Putamen (tissue), 1 donor: Measurements from ENCODE around the gene LEFTY2.
"Not testable (repeated sequence)": the region's sequence is repeated elsewhere in the genome, so short reads cannot be mapped to it uniquely, and the experiment has no call there.

ENCODE experiments used
- DNase-seq: peaks from one replicate; pipeline ENCODE4 v3.0.0-alpha.2; 2016; ENCODE audit warnings: low spot score

The LEFTY2 gene

DNA sequence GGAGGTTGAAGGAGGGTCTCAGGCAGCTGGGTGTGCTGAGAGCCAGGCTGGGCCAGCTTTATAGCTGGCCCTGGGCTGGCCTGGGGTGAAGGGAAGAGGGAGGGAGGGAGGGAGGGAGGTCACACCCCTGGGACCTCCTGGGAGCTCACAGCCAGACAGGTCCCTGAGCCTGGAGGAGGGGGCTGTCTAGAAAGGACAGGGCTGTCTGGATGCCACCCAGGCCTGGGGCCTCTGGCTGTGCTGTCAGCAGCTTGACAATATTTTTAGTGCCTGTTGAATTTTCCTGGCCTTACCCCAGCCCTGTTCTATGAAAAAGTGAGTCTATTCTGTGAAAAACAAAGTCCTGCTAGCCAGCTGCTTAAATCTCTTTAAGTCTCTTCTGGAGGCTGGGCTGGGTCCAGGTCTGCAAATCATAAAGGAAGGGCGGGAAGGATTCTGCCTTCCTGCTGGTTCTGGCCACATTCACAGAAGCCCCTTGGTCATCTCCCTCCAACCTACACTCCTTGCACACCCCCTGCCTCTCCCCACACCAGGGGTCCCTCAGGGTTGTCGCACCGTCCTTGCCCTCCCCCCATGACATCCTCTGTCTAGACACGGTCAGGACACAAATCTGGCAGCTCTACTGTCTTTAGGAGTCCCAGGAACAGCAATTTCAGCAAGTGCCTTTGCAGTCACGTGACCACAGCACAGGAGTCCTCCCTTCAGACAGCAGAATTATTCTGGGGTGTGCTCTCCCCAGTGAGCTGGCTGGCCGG is at the start of gene LEFTY2:
Gene LEFTY2 (minus strand): TSS at position 34 of the 755 bp plus-strand sequence. CDS start 80 bp downstream, outside the sequence.
- DNase-seq: no peak

DNA sequence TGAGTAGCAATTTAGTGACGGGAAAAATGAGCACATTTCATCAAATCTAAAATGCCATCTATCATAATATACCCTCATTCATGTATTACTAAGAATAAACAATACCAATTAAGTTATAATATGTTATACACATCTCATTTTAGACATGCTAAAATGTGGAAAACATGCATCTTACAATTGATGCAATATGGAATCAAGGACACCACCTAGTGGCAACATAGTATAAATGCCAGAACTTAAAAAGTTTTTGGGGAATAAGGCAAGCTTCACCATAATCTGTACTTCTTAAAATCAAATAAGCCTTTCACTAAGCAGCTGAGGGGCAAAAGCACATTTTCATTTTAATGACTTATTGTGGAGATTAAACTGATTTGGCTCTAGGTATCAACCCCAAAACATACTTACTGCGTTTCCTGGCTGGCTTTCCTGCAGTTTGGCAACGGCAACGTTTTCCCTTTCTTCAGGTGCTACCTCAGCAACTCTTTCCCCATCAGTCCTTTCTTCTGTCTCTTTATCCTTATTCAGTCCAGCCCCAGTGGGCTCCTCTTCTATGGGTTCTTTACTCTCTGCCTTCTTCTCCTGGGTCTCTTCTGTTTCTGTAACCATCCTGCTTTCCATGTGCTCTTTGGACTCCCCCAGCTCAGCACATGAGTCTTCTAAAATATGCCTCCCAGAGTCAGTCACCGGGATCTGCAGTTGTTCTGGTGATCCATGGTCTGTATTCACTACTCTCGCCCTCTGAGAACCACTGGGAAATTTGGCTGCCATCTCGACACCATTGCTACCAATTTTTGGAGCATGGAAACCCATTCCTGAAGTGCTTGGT is 46.7 kb upstream of the LEFTY2 start:
- peak; percentile 32 for DNase-seq

GRCh38 chr1:225981714-225982113 is 40.7 kb upstream of the LEFTY2 start:
- DNase-seq: no peak

DNA sequence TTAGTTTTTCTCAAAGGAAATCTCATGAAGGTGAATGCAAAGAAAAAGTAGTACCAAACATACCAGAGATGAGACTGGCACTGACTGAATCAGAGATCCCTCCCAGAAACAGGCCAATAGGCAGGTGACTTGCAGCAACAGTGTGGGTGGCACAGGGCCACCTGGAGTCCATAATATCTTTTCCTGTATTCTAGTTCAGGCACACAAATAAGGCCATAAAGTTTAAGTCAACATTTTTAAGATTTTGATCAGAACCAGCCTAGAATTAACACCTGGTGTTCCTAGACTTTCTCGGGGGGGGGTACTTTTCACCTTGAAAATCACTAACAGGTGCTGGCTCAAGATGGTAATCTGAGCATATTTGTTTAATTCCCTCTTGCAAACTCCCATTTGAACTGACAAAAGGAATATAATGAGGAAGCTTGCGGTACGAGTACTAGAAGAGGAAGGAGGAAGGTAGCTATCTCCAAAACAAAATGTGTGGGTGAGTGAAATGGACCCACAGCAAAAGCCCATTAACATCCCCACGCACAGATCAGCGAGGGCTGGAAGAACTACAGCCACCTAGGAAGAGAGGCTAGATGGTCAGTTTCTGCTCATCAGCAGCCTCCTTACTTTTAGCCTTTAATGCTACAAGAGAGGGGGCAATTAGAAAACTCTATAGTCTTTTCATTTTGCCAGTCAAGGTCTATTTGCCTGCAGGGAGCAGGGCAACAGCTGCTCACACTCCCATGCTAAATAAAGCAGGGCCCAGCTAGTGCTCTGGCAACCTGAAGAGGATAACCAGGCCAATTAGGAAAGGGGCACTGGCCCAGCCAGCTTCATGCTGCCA is 39.2 kb upstream of the LEFTY2 start:
- no peak for DNase-seq

GRCh38 chr1:225979421-225979820 is 38.4 kb upstream of the LEFTY2 start:
- no peak for DNase-seq

DNA sequence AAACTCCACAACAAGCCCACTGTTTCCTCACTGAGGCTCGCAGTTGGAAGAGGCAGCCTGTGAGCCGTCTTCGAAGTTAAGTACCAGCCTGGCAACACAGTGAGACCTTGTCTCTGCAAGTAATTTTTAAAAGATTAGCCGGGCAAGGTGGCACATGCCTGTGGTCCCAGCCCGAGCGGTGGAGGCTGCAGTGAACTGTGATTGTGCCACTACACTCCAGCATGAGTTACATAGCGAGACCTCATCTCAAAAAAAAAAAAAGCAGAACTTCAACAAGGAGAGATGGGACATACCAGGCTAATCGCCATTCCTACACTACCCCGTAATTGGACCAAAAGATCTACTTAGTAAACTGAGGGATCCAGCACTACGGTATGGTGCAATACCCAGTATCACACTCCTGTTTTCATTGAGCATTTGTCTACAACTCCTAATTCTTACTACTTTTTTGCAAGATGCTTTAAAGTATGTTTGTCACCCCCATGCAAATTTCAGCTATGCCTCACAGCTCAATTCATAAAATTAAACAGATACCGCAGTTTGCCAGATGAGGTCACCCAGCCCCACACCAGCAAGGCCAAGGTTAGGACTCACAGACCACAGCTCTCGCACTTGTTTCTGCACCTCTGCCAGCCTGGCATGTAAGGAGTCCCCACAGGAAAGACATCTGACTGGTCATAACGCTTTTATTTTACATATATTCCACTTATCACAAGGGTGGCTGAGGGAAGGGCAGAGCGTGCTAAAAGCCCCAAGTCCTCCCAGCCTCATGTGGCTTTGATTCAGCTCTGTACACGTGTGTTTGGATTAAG is 37.1 kb upstream of the LEFTY2 start:
- DNase-seq: no peak

GRCh38 chr1:225975146-225975545 is 34.1 kb upstream of the LEFTY2 start:
- not testable (repeated sequence) for DNase-seq

GRCh38 chr1:225974454-225974853 is 33.4 kb upstream of the LEFTY2 start:
- DNase-seq: no peak

DNA sequence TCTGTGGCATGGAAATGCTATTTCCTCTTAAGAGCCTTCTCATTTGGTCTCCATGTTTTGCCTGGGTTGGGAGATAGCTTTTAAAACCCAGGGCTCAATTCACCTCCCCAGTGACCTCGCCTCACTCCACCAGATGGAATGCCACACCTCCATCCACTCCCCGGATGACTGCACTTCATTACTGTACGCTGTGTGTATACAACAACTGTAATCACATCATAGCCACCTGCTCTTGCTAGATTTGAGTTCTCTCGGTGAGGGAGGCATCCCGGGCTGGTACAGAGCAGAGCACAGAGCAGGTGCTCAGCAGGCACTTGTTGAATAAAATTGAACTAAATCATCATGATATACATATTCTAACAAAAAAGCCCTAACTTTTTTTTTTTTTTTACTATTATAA is 32.1 kb upstream of the LEFTY2 start:
- no peak for DNase-seq

- no peak for DNase-seq
These were observed 31.5 kb upstream of the LEFTY2 start for GRCh38 chr1:225972344-225973152.

- not testable (repeated sequence) for DNase-seq
These were observed 29.7 kb upstream of the LEFTY2 start for GRCh38 chr1:225970592-225971157.

GRCh38 chr1:225969751-225970150 is 28.7 kb upstream of the LEFTY2 start:
- not testable (repeated sequence) for DNase-seq

DNA sequence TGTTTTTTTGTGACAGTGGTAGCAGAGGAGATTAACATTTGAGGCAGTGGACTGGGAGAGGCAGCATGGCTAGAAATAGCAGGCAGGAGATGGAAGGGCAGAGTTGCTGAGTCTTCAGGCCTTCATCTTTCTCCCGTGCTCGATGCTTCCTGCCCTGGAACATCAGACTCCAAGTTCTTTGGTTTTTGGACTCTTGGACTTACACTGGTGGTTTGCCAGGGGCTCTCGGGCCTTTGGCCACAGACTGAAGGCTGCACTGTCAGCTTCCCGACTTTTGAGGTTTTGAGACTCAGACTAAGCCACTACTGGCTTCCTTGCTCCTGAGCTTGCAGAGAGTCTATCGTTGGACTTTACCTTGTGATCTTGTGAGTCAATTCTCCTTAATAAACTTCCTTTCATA is 24.2 kb upstream of the LEFTY2 start:
- DNase-seq: no peak

DNA sequence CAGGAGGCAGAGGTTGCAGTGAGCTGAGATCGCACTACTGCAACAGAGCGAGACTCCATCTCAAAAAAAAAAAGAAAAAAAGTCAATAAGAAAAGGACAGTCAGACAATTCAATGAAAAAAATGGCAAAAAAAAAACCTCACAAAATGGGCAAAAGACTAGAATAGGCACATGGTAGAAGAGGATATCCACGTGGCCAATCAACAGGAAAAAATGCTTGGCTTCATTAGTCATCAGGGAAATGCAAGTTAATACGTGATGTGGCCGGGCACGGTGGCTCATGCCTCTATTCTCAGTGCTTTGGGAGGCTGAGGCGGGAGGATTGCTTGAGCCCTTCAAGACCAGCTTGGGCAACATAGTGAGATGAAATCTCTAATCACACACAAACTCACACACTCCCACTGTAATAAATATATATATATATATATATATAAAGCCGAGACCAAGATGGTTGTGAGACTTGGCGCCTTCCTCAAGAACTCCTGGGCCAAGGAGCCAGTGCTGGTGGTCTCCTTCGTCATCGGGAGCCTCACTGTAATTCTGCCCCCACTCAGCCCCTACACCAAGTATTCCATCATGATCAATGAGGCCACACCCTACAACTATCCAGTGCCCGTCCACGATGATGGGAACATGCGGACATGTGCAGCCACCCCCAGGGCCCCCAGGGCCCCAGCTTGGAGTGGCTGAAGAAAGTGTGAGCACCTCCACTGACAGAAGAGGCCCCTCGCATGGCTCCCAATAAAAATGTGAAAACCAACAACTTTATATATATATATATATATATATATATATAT is 22.9 kb upstream of the LEFTY2 start:
- no peak for DNase-seq

DNA sequence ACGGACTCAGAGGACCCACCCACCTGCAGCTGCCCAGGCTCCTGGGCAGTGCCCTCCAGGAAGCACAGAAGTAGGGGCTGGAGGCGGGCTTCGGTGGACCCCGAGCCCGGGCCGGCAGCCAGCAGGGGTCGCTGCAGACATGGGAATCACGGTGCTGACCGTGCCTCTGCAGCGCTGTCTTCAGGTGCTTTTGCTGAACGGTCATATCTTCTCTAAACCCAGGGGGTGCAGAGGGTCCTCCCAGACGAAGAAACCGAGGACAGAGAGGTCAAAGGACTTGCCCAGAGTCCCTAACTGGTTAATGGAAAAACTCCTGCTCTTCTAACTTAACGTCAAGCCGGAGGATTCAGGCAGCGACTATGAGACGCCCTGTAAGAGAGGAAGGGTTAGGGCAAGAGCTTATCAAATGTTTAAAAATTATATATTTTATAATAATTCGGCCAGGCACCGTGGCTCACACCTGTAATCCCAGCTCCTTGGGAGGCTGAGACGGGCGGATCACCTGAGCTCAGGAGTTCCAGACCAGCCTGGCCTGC is 21.5 kb upstream of the LEFTY2 start:
- no peak for DNase-seq

GRCh38 chr1:225961659-225962439 is 20.8 kb upstream of the LEFTY2 start:
- DNase-seq: no peak

DNA sequence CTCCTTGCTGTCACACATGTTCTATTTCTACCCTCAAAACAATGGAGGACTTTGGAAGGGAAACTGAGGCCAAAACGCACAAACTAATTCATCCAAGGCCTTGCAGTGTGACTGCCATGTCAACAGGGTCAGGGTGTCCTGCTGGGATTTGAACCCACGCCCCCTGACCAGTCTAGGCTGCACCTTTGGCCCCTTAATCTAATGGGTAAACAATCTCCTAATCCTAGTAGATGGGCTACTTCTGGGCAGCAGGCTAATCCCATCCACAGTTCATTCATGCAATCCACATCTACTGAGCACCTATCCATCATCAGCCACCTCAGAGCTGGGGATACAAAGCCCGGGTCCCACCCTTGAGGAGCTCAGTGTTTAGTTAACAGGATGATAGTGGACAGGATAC is 17.0 kb upstream of the LEFTY2 start:
- DNase-seq: no peak

DNA sequence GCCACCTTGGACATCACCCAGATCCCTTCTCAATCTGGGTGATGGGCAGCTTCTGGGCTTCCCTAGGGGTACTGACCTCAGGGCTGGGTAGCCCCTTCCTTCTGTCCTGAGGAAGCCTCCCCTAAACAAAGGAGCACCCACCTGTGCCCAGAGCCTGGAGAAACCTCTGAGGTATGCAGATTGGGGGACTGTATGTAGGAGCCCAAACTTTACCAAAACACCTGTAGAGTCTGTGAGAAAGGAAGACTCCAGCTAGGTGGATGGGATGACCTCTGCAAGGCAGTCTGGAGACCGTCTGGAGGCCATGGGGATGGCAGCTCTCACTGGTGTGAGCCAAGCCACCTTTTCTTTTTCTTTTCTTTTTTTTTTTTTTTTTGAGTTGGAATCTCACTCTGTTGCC is 13.7 kb upstream of the LEFTY2 start:
- DNase-seq: no peak
